GM12878 (cell line): ENCODE results near the gene EFCC1.

Source experiments
- BCL11A ChIP-seq: IDR thresholded peaks from 2 replicates; pipeline ENCODE4 v1.6.1; 2011; ENCODE audit warnings: low read depth, low read length
- CHD1 ChIP-seq: IDR thresholded peaks from 2 replicates; pipeline ENCODE4 v1.6.1; 2012; ENCODE audit warnings: low read depth, low read length, improper control_type of control experiment
- CTCF ChIP-seq, 3 experiments: IDR thresholded peaks in 2 of 3; conservative IDR thresholded peaks in 1 of 3; 2 replicates each; pipeline ENCODE4 v1.5.1; 2011; ENCODE audit warnings: low read depth in 3 of 3, low read length in 3 of 3, mild to moderate bottlenecking in 3 of 3, control low read depth in 2 of 3, moderate library complexity in 2 of 3, inconsistent platforms in 1 of 3, mixed read lengths in 1 of 3; ENCODE audit not compliant: control insufficient read depth in 2 of 3, insufficient read depth in 1 of 3; ENCODE audit errors: extremely low read depth in 1 of 3
- ETV6 ChIP-seq, 2 experiments: fragments of 450-650 bp in 1 of 2; IDR thresholded peaks in 1 of 2; conservative IDR thresholded peaks in 1 of 2; 2 replicates each; pipeline ENCODE4 v1.6.1; 2014; ENCODE audit warnings: antibody characterized with exemption in 1 of 2, borderline replicate concordance in 1 of 2, low read depth in 1 of 2, mild to moderate bottlenecking in 1 of 2, moderate library complexity in 1 of 2
- PAX8 ChIP-seq: fragments of 450-650 bp; IDR thresholded peaks from 2 replicates; pipeline ENCODE4 v1.6.1; 2017; ENCODE audit warnings: mild to moderate bottlenecking, moderate library complexity
- POLR2AphosphoS5 ChIP-seq: IDR thresholded peaks from 2 replicates; pipeline ENCODE4 v1.6.1; 2011; ENCODE audit warnings: mild to moderate bottlenecking, low read length, inconsistent platforms
- RAD21 ChIP-seq: IDR thresholded peaks from 2 replicates; pipeline ENCODE4 v1.6.1; 2011; ENCODE audit warnings: mild to moderate bottlenecking, low read depth, low read length, moderate library complexity; ENCODE audit not compliant: insufficient read depth
- RELA ChIP-seq: fragments of 450-650 bp; IDR thresholded peaks from 2 replicates; pipeline ENCODE4 v1.8.0; 2014; ENCODE audit warnings: borderline replicate concordance; ENCODE audit not compliant: partially characterized antibody
- SMAD5 ChIP-seq: IDR thresholded peaks from 2 replicates; pipeline ENCODE4 v1.6.1; 2016; ENCODE audit warnings: antibody characterized with exemption, low read depth
- SUZ12 ChIP-seq: fragments of 200-600 bp; sonication (generic); IDR thresholded peaks from one replicate; pipeline ENCODE4 v1.6.1; 2018; ENCODE audit warnings: antibody characterized with exemption, mild to moderate bottlenecking; ENCODE audit not compliant: unreplicated experiment
- TAF1 ChIP-seq: IDR thresholded peaks from 2 replicates; pipeline ENCODE4 v1.6.1; 2011; ENCODE audit warnings: mild to moderate bottlenecking, low read depth, low read length, borderline replicate concordance

- no peak for TF ChIP-seq CTCF (IDR thresholded peaks at IDR 0.05 in 2 of 3, conservative IDR thresholded peaks at IDR 0.05 in 1 of 3; ENCODE audit: control insufficient read depth in 2 of 3, extremely low read depth in 1 of 3, insufficient read depth in 1 of 3, low read depth in 3 of 3, low read length in 3 of 3)
- TF ChIP-seq RAD21 = no peak
- no peak for TF ChIP-seq POLR2AphosphoS5
- TF ChIP-seq TAF1 = no peak
- no peak for TF ChIP-seq SUZ12
- TF ChIP-seq BCL11A = no peak
- no peak for TF ChIP-seq ETV6 (conservative IDR thresholded peaks at IDR 0.05 in 1 of 2, IDR thresholded peaks at IDR 0.05 in 1 of 2; ENCODE audit: borderline replicate concordance in 1 of 2, low read depth in 1 of 2)
- no peak for TF ChIP-seq PAX8
- TF ChIP-seq RELA = no peak
- no peak for TF ChIP-seq SMAD5
- TF ChIP-seq CHD1 = no peak
Observed at GRCh38 chr3:129014793-129015345, 13.8 kb downstream of the EFCC1 start.
